Psoas muscle (tissue), 8 donors: ENCODE data around the gene WIPF1. TPM values are rescaled to one million over a fixed set of nuclear protein-coding genes. Genes with fewer than 3 reads are reported as not detected.

Experiments
- ATAC-seq, 4 donors: fragments of 200-7000 bp; cut with Tn5 transposase; one replicate each; pipeline ENCODE4 v1.9.1; 2020; ENCODE audit warnings: moderate library complexity in 3 of 4, mild to moderate bottlenecking in 2 of 4
- DNase-seq, 2 donors: peaks; one replicate each; pipeline ENCODE4 v3.0.0-alpha.2; 2020
- H3K27ac ChIP-seq: fragments of 200-600 bp; one replicate; pipeline ENCODE4 v1.8.0; 2022
- H3K27me3 ChIP-seq, 3 donors: fragments of 200-600 bp in 1 of 3; one replicate each; pipeline versions ENCODE4 v1.6.1 to v1.8.0; 2013 to 2022; ENCODE audit warnings: low read length in 2 of 3, mild to moderate bottlenecking in 2 of 3, moderate library complexity in 1 of 3; ENCODE audit not compliant: insufficient read depth in 3 of 3
- H3K36me3 ChIP-seq, 2 donors: fragments of 200-600 bp in 1 of 2; one replicate each; pipeline versions ENCODE4 v1.6.1 to v1.8.0; 2013 to 2022; ENCODE audit warnings: low read depth in 1 of 2, mild to moderate bottlenecking in 1 of 2, moderate library complexity in 1 of 2; ENCODE audit not compliant: insufficient read depth in 1 of 2
- H3K4me1 ChIP-seq: fragments of 200-600 bp; one replicate; pipeline ENCODE4 v1.8.0; 2022
- H3K4me3 ChIP-seq: fragments of 200-600 bp; one replicate; pipeline ENCODE4 v1.8.0; 2022; ENCODE audit warnings: mild to moderate bottlenecking
- H3K9me3 ChIP-seq: fragments of 200-600 bp; one replicate; pipeline ENCODE4 v1.8.0; 2022
- WGBS, 3 donors: extraction: QIAGEN DNeasy Blood & Tissue Kit; methylation state at CpG; one replicate each; pipeline versions ENCODE4 v1.1.6 to v1.1.7; 2013; 5-methylcytosine and 5-hydroxymethylcytosine counted together
- intact Hi-C, 2 donors: fragments of 100-400 bp; cut with DNase I; formaldehyde crosslinking; loops; one replicate each; pipeline versions ENCODE4 v1.11.0 to v1.14.2; 2022
- polyA plus RNA-seq, 3 donors: library from polyadenylated mRNA; stranded (reverse); fragments of 200-250 nt; gene quantifications; one replicate each; pipeline ENCODE4 v1.2.3, GENCODE V29; 2013
- total RNA-seq, 4 donors: library from RNA; stranded (reverse); fragmentation: NEBNext Ultra II Directional in 2 of 4; extraction: Animal tissue kit (Norgen Biotek cat#: 25700) in 2 of 4; gene quantifications; one replicate each; pipeline versions ENCODE4 v1.2.1 to v1.2.4, GENCODE V29; 2021 to 2023
- TF ChIP-seq, protein P1 (sequence below): fragments of 200-600 bp; IDR thresholded peaks from one replicate; pipeline ENCODE4 v1.8.0; 2022; ENCODE audit warnings: antibody characterized with exemption
- donor health status: healthy with polysubstance abuse.
- donor health status: DM: no; HTN: no; CAD: no; lungs with moderate emphysema.
- donor health status: Bipolar disorder and iron deficiency.
- donor health status: healthy.
- donor health status: DM: yes; HTN: yes; CAD: no.
- donor health status: DM: no; HTN: no; CAD: no.
- donor health status: DM: no; HTN: no; CAD: no.
- donor health status: DM: yes; HTN: yes; CAD: no.

Gene WIPF1
- total and polyA plus RNA-seq, 7 donors: 3.4 to 10.0 (median 6.2) TPM

DNA sequence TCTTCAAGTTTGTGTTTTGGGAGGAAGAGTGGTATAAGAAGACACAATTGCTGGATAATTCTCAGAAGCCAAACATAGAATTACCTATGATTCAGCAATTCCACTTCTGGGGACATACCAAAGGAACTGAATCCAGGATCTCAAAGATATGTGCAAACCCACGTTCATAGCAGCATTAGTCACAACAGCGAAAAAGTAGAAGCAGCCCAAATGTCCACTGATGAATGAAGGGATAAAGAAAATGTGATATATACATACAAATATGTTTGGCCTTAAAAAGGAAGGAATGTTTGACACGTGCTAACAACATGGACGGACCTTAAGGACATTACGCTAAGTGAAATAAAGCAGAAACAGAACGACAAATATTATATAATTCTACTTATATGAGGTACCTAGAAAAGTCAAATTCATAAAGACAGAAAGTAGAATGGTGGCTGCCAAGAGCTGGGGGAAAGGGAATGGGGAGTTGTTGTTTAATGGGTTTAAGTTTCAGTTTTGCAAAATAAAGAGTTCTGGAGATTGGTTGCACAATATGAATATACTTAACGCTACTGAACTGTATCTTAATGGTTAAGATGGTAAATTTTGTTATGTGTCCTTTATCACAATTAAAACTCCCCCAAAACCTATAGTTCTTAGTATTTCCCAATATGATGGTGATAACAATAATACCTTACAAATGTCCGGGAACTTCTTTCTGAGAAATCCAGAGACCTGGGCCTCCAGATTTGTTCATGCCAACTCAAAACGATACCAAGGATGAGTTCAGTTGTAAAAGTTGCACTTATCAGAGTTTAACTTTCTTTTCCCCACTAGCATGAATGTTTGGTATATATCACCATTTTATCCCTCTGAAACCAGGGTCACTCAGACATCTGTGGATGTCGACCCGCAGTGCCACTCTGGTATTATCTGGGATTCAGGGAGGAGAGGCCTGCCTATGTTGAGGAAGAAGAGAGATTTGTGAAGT is 33.7 kb upstream of the WIPF1 start:
- TF ChIP-seq, protein P1, sequence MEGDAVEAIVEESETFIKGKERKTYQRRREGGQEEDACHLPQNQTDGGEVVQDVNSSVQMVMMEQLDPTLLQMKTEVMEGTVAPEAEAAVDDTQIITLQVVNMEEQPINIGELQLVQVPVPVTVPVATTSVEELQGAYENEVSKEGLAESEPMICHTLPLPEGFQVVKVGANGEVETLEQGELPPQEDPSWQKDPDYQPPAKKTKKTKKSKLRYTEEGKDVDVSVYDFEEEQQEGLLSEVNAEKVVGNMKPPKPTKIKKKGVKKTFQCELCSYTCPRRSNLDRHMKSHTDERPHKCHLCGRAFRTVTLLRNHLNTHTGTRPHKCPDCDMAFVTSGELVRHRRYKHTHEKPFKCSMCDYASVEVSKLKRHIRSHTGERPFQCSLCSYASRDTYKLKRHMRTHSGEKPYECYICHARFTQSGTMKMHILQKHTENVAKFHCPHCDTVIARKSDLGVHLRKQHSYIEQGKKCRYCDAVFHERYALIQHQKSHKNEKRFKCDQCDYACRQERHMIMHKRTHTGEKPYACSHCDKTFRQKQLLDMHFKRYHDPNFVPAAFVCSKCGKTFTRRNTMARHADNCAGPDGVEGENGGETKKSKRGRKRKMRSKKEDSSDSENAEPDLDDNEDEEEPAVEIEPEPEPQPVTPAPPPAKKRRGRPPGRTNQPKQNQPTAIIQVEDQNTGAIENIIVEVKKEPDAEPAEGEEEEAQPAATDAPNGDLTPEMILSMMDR: no peak
- Histone ChIP-seq H3K27me3 (no peaks in the 10 kb centered on the region), H3K4me3 (no peak overlapping the region), H3K9me3 (no peaks in the 10 kb centered on the region), H3K4me1 (no peaks in the 10 kb centered on the region), H3K27ac (no peak overlapping the region), H3K36me3 (no peaks in the 10 kb centered on the region)
- ATAC-seq: no peak
- intact Hi-C loops: no loop called here
- 88 to 91% (median 89%) methylated on average over 11 of the region's 11 CpGs for whole genome bisulfite sequencing, 3 donors
- no peak for DNase-seq

DNA sequence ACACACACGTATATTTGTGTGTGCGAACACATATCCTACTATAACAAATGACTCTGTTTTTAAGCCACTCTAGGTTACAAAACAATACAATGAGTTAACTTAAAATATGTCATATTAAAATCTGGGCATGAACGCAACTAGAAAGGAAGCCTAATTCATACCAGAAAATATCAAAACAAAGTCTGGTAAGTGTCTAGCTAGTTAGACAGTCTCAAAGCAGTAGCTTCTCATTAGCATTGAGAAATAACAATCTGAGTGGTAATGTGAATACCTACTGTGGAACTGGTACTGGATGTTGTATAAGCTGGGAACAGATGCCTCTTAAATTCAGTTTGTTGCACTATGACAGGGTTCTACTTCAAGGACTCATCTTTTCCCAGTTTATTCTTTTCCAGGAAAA is 32.5 kb upstream of the WIPF1 start:
- H3K27me3 ChIP-seq: no peaks in the 10 kb centered on the region
- intact Hi-C loops: no loop called here
- ATAC-seq (no peak), DNase-seq (no peak)
- H3K4me1 ChIP-seq: no peaks in the 10 kb centered on the region
- H3K27ac ChIP-seq: no peak overlapping the region
- no peak overlapping the region for H3K4me3 ChIP-seq
- WGBS, 3 donors: 88 to 93% (median 90%) methylated on average over 3 of the region's 3 CpGs
- TF ChIP-seq, protein P1: no peak
- no peaks in the 10 kb centered on the region for H3K36me3 ChIP-seq
- H3K9me3 ChIP-seq: no peaks in the 10 kb centered on the region

DNA sequence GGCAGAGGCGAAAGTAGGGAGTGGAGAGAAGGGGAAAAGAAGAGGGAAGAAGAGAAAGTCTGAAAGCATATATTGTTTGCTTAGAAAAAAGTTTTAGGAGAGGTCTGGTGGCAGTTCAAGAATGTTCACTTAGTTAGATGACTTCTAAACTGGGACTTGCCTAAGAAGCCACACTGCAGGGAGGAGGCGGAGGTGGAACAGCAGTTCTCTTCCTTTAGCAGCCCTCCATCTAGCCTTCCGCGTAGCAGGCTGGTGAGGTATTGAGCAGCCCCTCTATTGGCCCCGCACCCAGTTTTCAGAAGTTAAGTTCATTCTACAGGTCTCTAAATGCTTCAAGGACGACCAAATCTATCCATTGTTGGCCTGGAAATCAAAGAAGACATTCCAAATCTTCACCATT is 31.9 kb upstream of the WIPF1 start:
- no peaks in the 10 kb centered on the region for H3K36me3 ChIP-seq
- H3K27ac ChIP-seq: no peak overlapping the region
- 94% methylated on average over 6 of the region's 6 CpGs for WGBS, 3 donors
- ATAC-seq (no peak), DNase-seq (no peak)
- no peaks in the 10 kb centered on the region for H3K9me3 ChIP-seq
- H3K27me3 ChIP-seq: no peaks in the 10 kb centered on the region
- intact Hi-C loops: no loop called here
- no peak overlapping the region for H3K4me3 ChIP-seq
- TF ChIP-seq, protein P1: no peak
- no peaks in the 10 kb centered on the region for H3K4me1 ChIP-seq

DNA sequence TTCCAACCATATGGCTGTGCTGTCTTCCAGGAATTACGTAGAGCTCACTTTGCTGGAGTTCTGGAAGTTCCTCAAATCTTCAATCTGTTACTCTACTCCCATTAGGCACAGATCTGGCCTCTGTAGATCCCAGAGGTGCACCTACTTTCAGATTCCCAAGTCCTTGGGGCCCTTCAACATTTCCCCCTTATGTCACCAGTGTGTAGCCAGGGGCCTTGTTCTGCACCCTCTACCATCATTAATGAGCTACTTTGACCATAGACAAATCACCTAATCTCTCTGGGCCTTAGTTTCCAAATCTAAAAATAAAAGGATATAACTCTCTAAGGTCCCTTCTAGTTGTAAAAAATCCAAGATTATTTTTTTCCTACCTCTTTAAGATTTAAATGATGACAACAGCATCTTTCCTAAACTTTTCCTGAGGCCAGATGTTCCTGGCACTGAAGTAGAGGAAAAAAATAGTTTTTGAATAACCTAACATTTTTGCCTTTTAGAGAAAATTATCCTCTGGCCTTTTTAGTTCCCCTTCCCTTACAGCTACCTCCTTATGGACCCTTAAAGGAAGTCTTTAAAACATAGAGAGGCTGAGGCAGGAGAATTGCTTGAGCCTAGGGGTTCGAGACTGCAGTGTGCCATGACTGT is 31.0 kb upstream of the WIPF1 start:
- H3K4me1 ChIP-seq: no peaks in the 10 kb centered on the region
- H3K9me3 ChIP-seq: no peaks in the 10 kb centered on the region
- H3K27me3 ChIP-seq: no peaks in the 10 kb centered on the region
- WGBS, 3 donors: 89 to 92% (median 91%) methylated on average over 2 of the region's 2 CpGs
- no peak overlapping the region for H3K4me3 ChIP-seq
- no peaks in the 10 kb centered on the region for H3K36me3 ChIP-seq
- intact Hi-C loops: no loop called here
- no peak for ATAC-seq
- H3K27ac ChIP-seq: no peak overlapping the region
- TF ChIP-seq, protein P1: no peak
- DNase-seq: no peak
